HG02943 (cell line): Measurements from ENCODE around the gene SMYD2.

Experiments
- ATAC-seq: cut with Tn5 transposase; IDR thresholded peaks from one replicate; pipeline ENCODE4 v1.9.1; 2021; ENCODE audit warnings: mild to moderate bottlenecking, low read depth, moderate library complexity; ENCODE audit not compliant: unreplicated experiment

SMYD2 gene

GRCh38 chr1:214326406-214326805, 45.4 kb downstream of the SMYD2 start:
- ATAC-seq, result peak; percentile 58

- no peak for ATAC-seq
These were observed 46.6 kb downstream of the SMYD2 start for GRCh38 chr1:214327514-214327913.

DNA sequence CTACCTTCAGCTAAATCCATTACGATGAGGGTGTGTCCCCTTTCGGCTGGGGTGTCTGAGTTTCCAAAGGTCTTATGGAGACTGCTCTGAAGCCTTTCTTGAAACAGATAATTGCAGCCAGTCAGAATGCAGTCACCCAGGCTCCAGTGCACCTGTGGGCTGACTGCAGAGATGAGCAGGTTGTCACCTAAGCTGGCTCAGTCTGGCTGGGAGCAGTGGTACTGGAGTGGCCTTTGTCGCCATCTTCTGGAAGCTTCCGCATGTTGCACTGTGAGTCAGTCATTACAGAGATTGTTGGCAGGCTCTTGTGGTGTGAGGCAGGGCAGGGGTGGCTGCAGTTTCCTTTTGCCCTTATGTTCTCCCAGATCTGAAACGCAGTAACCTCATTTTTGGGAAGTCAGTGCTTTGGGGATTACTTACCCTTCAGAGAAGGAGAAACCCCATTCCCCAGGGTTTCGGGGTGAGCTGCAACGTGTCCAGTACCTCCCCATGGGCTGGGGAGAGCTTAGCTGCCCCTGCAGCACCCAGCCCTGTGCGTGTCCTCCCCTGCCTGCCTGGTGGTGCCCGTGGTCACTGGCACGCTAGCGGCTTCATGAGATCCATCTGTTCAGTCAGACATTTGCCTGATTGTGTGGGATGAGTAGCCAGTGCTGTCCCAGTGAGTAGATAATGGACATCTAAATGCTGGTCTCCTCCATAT, 48.0 kb downstream of the SMYD2 start:
- peak; percentile 87 for ATAC-seq

DNA sequence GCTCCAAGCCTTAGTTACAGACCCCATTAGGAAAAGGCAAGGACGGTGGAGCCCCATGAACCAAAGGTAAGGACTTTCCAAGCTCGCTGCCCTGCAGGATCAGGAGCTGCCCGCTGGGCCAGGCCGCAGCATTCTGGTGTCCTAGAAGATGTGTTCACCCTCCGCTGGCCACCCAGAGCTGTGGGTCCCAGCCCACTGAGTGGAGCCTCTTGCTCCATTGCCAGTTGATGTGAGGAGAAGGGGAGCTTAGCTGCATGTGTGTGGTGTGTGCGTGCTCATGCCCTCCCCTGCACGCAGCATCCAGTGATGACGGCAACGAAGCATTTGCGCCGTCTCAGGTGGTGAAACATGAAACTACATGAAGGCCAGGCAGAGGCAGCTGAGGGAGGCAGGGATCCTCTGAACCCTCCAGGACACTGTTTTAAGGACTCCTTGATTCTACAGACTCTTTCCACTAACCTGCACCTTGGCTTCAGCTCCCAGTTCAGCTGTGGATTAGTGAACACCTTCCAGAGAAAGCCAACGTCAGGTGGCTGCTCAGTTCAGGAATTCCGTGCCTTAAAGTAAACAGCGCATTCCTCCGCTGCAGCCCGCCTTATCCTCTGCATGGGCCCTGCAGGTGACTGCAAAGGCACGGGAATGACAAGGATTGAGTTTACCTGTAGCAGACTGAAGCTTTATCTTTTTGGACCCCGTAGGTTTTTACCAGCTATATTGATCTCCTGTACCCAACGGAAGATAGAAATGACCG, 48.7 kb downstream of the SMYD2 start:
- no peak for ATAC-seq

GRCh38 chr1:214330222-214330621, 49.3 kb downstream of the SMYD2 start:
- ATAC-seq, result no peak

DNA sequence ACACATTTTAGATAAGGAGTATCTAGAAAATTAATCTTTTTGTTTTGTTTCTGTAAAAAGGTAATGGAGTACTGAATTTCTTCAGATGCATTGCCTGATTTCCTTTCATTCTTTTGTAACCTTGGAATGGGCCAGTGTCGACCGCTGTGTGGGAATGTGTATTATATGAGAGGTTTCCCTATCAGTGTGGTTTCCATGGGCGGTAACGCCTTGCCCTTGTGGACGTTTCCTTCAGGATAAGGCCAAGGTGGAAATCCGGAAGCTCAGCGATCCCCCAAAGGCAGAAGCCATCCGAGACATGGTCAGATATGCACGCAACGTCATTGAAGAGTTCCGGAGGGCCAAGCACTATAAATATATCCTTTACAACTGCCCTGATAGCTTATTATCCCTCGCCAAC, 49.8 kb downstream of the SMYD2 start:
- no peak for ATAC-seq

DNA sequence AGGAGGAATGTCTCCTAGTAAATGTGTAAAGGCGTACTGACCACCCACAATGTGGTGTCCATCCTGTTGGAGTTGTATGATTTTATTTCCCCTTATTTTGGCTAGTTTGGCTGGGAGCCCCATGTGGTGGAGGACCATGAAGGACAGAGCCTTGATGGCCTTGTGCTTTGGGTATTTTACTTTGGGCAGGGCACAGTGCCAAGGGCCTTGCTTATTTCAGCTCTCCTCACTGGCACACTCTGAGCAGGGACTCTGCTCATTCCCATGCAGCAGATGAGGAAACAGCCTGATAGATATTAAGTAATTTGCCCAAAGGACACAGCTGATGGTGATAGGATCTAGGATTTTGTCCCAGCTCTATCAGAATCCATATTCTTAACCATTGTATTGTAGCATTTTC, 50.2 kb downstream of the SMYD2 start:
- ATAC-seq, result no peak

DNA sequence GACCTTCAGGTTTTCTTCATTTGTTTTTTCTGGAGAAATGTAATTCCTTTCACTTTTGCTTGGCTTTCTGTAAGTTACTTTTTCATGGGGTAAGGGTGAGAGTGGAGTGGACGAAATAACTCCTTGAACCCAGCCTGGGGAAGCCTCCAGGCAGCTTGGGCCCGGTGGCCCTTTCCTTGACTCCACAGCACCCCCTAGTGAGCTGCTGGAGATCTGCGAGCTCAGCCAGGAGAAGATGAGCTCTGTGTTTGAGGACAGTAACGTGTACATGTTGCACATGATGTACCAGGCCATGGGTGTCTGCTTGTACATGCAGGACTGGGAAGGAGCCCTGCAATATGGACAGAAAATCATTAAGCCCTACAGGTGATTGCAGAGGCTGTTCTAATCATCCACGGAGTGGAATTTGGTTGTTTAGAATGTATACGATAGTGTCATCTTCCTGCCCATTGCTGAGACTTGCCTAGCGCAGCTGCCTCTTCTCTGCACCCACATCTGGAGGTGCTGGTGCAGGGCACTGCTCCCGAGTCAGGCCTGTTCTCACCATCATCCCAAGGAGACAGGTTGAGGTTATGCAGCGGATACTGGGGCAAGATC, 51.0 kb downstream of the SMYD2 start:
- ATAC-seq, result no peak

DNA sequence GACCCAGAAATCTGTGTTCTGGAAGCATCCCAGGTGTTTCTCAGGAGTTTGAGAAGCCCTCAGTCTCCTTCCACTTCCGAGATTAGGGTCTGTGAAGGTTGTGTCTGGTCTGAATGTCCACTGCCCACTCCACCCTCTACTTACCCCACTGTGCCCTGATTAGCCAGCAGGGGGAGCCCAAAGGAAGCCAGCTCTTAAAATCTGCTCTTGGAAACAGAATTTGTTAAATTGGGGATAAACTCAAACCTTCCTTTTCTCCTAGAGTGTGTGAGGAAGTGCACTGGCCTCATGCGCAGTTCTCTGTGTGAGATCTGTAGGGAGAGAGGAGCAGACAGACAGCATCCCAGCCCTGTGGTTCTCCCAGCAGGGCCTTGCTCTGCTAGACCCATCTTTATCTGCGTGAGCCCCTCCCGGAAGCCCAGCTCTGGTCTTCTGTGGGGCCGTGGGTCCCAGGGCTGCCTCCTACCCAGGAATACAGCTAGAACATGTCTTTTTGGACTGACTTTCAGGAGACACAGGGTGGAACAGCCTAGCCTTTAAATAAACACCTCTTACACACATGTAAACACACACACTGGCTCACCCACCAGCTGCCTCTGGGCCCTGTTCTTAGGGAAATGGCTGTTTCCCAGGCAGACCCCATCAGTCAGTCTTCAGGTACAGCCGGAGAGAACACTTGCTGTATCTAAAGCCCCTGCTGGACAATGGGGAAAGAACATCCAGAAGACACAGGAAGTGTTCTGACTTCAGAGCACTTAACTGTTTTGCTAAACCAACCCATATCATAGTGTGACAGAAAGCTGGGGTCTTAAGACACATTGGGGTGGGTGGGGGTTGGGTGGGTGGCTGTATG, 52.2 kb downstream of the SMYD2 start:
- ATAC-seq, result peak; percentile 38

GRCh38 chr1:214335567-214335966, 54.6 kb downstream of the SMYD2 start:
- no peak for ATAC-seq

DNA sequence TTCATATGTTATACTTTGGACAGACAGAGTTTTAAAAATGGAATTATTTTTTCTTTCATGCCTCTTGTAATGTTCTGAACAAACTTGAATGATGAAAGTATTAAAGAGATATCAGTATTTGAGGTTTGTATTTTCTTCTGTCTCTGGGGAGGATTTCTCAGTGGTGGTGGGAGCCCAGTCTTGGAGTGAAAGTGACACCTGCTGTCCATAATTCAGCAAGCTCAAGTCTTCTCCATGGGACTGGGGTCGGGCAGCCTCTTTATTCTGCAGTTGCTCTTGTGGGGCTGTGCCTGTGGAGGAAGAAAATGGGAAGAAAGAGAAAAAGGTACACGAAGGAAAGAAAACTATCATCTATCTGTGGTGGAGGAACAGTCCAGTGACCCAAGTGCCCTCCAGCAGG, 56.1 kb downstream of the SMYD2 start:
- no peak for ATAC-seq

- ATAC-seq, result no peak
These were observed 56.6 kb downstream of the SMYD2 start for GRCh38 chr1:214337511-214337910.

DNA sequence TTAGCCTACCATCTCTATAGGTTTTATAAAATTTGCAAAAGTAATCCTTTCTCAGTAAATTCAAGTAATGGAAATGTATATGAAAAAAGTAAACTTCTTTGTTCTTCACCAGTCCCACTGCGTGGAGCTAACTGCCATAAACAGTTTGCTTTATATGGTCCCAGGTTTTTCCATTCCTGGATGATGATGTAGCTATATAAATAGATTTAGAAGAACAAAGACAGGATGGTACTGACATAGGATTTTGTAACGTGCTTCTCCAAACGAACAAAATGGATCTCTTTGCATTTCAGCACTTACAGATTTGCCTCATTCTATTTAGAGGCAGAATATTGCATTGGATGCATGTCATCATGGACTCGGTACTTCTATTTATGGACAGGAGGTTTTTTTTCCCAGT, 57.3 kb downstream of the SMYD2 start:
- ATAC-seq, result no peak

DNA sequence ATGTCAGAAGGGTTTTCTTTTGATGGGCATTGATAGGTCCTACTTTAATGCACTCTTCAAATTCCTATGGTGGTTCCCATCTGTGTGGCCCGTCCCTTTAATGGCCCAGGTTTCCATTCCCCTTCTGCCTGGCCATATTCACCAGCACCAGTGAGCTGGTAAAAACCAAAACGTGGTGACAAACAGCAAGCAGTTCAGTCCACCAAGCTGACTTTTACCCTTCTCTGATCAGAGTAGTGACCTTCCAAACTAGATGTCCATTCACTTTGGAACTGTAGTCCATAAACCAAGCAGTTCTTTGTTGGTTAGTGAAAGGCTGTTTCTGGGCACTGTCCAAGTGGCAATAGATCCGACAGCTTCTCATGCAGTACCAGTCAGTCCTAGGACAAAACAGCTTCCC, 60.5 kb downstream of the SMYD2 start:
- no peak for ATAC-seq

- no peak for ATAC-seq
These were observed 61.0 kb downstream of the SMYD2 start for GRCh38 chr1:214341932-214342331.

DNA sequence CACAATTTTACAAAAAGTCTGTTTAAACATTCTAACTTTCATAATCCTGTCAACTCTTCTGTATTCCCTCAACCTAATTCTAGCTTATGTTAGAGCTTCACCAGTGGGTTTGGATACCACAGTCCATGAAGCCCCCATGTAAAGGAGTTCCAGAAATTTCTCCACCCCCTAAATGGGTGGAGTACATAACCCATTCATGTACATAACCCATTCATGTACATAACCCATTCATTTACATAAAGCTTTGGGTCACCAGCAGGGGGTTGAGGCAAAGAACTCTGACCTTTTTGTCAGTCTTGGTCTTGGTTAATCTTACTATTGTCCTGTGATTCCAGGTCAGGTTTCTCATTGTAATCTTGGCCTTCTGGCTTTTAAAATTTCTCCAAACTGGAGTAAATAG, 61.6 kb downstream of the SMYD2 start:
- ATAC-seq, result no peak

DNA sequence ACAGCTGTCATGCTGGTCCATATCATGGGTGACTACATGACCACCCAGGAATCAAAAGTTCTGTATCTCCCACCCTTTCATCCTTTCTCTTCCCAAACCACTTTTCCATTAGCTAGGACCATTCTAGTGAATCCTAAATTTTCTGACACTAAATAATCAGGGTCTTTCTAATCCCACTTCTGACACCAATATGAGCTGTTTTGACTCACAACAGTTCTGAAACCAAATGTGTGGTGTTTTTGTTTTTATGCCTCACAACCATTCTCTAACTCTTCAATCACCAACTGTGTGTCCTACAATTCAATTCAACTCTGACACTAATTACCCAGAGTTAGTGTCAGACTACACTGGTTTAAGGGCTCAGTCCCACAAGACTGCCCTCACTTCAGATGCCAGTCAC, 63.9 kb downstream of the SMYD2 start:
- ATAC-seq, result no peak

GRCh38 chr1:214349008-214349407, 68.0 kb downstream of the SMYD2 start:
- ATAC-seq, result no peak

DNA sequence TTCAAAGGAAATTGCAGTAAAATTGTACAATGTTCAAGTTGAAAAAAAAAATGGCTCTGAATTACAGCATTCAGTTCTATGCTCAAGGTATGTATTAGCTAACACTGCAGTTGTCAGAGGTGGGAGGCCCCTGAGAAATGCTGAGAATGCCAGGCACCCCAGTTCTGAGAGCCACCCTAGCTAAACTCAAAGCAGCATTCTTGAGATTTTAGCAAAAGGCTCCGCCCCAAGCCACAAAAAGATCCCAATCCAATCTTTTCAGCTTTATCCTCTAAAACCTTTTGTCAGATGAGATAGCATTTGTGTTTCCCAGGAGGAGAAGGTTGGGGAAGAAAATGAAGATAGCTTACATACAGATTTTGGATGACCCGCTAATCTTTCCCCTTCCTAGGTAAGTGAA, 68.8 kb downstream of the SMYD2 start:
- no peak for ATAC-seq

- no peak for ATAC-seq
These were observed 70.8 kb downstream of the SMYD2 start for GRCh38 chr1:214351551-214352277.
